Measurements from ENCODE around the gene BCKDHB. TPM values are rescaled to one million over a fixed set of nuclear protein-coding genes. Genes with fewer than 3 reads are reported as not detected.

Gene BCKDHB
- total and polyA plus RNA-seq, 5 donors from 2014 or later, result 15.2 to 28.7 (median 23.1) TPM

DNA sequence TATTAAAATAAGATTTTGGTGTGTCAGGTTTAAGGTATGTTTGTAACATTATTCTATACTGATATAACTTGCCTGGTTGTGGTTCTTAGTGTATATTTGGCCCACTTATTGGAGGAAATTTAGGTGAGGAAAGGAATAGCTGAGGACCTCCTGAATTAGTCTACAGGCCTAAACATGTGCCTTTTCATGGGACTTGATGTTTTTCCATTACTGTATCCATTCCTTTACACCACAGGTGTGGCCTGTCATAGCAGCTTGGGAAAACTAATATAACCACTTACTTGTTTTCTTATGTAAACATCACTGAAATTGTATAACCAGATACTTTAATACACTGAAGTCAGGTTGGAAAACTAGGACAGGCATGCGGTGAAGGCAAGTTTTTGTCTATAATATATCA, 27.6 kb downstream of the BCKDHB start:
- H3K36me3 Mint-ChIP-seq, result peaks cover 37% of the 10 kb centered on the region
- H3K9me3 Mint-ChIP-seq, result peaks cover 0 to 7% (median 0%) of the 10 kb centered on the region in 7 donors

DNA sequence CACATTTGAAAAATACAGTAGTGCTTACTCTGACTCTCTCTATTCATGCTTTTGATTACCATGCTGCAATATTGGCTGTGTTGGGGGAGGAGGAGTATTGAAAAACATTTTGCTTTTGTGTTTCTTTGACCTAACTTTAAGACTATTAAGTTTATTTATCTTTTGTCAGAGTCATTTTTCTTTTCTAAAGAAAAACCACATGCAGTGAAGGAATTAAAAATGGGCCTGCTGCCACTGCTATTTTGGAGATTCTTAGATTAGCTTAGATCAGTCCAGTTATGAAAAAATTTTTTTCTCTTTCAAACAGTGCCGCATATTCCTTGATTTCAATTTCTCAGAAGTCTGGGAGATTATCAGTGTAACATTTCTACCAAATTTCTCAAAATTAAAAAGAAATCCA, 36.1 kb downstream of the BCKDHB start:
- DNase-seq (no peak), ATAC-seq (ENCODE audit: low read depth in 2 of 2) (no peak)
- Mint-ChIP-seq H3K27ac (peak overlapping the region in 1 of 3 donors; percentile 32), H3K36me3 (peaks cover 28% of the 10 kb centered on the region), H3K9me3 (peaks cover 0 to 4% (median 0%) of the 10 kb centered on the region in 7 donors), H3K27me3 (no peaks in the 10 kb centered on the region), H3K4me3 (no peak overlapping the region), H3K4me1 (peaks cover 0 to 8% (median 0%) of the 10 kb centered on the region in 4 donors)
- Histone ChIP-seq H3K27ac (ENCODE audit: insufficient read depth, low read length, poor library complexity, severe bottlenecking) (no peak overlapping the region), H3K36me3 (ENCODE audit: control insufficient read depth, insufficient read depth, low read length) (no peaks in the 10 kb centered on the region), H3K4me3 (ENCODE audit: low read depth, low read length) (no peak overlapping the region), H3K4me1 (ENCODE audit: control insufficient read depth, insufficient read depth, low read length, poor library complexity, severe bottlenecking) (no peaks in the 10 kb centered on the region), H3K27me3 (ENCODE audit: control insufficient read depth, insufficient read depth, low read length) (no peaks in the 10 kb centered on the region), H3K9me3 (ENCODE audit: control insufficient read depth in 2 of 2, low read length in 2 of 2) (no peaks in the 10 kb centered on the region)

More for the DNA sequence above, 27.6 kb downstream of the BCKDHB start:
- Histone ChIP-seq H3K36me3 (ENCODE audit: control insufficient read depth, insufficient read depth, low read length) (peaks cover 18% of the 10 kb centered on the region), H3K4me1 (ENCODE audit: control insufficient read depth, insufficient read depth, low read length, poor library complexity, severe bottlenecking) (no peaks in the 10 kb centered on the region), H3K27ac (ENCODE audit: insufficient read depth, low read length, poor library complexity, severe bottlenecking) (no peak overlapping the region), H3K9me3 (ENCODE audit: control insufficient read depth in 2 of 2, low read length in 2 of 2) (no peaks in the 10 kb centered on the region), H3K4me3 (ENCODE audit: low read depth, low read length) (no peak overlapping the region), H3K27me3 (ENCODE audit: control insufficient read depth, insufficient read depth, low read length) (no peaks in the 10 kb centered on the region)
- Mint-ChIP-seq H3K4me1 (no peaks in the 10 kb centered on the region), H3K4me3 (no peak overlapping the region), H3K27ac (peak overlapping the region in 1 of 3 donors; percentile 32), H3K27me3 (no peaks in the 10 kb centered on the region)
- ATAC-seq (ENCODE audit: low read depth in 2 of 2) (no peak), DNase-seq (no peak)

DNA sequence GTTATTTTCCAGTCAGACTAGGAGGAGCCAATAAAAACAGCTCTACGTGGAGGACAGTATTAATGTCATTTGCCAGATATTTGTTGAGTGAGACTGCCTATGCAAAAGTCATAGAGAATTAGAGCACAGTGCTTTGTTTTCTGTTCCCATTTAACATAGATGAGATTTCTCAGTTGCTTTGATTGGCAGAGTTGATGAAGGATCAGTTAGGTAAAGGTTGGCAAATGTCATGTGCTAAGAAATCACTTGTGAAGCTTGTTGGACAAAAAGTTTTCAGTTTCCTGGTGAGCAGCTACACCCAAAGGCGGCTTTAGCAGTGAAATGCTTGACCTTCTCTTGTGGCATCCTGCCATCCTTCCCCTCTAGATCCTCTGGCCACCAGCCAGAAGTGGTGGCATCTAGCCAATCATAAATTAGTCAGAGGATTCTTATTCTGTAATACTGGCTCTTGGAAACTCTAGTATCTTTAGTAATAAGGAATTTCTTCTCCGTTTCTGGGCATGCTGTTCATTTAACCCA, 37.0 kb downstream of the BCKDHB start:
- Mint-ChIP-seq H3K4me1 (peaks cover 0 to 8% (median 0%) of the 10 kb centered on the region in 4 donors), H3K9me3 (peaks cover 0 to 1% (median 0%) of the 10 kb centered on the region in 7 donors), H3K27ac (no peak overlapping the region), H3K27me3 (no peaks in the 10 kb centered on the region), H3K36me3 (peaks cover 33% of the 10 kb centered on the region), H3K4me3 (no peak overlapping the region)
- no peak overlapping the region for H3K4me3 ChIP-seq (ENCODE audit: low read depth, low read length)
- no peaks in the 10 kb centered on the region for H3K36me3 ChIP-seq (ENCODE audit: control insufficient read depth, insufficient read depth, low read length)
- no peaks in the 10 kb centered on the region for H3K9me3 ChIP-seq (ENCODE audit: control insufficient read depth in 2 of 2, low read length in 2 of 2)
- no peaks in the 10 kb centered on the region for H3K4me1 ChIP-seq (ENCODE audit: control insufficient read depth, insufficient read depth, low read length, poor library complexity, severe bottlenecking)
- DNase-seq, result no peak
- ATAC-seq (ENCODE audit: low read depth in 2 of 2), result no peak
- H3K27ac ChIP-seq (ENCODE audit: insufficient read depth, low read length, poor library complexity, severe bottlenecking), result no peak overlapping the region
- H3K27me3 ChIP-seq (ENCODE audit: control insufficient read depth, insufficient read depth, low read length), result no peaks in the 10 kb centered on the region

DNA sequence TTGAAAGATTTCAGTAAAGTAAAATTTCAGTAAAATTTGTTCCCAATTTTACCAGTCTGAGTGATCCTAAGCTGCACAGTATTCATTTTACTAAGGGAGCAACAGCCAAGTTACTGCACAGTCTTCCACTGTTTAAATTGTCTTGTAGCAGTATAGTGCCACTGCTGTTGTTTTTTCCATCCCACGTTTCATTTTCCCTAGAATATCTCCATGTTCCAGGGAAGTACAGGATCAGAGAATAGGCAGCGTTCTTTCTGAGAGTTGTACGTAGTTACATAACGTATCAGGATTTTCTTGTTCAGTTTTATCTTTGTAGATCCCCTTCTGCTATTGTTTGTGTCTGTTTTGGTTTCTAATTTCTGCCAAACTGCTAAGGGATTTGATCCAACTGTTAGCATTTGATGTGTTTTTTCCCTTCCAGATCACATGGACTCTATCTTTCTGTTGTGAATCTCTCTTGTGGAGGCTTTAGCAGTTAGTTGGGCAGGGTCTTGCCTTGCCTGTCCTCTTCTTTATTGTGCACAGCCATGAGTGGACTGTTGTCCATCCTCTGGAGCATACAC, 38.4 kb downstream of the BCKDHB start:
- no peak overlapping the region for H3K4me3 Mint-ChIP-seq
- Histone ChIP-seq H3K36me3 (ENCODE audit: control insufficient read depth, insufficient read depth, low read length) (no peaks in the 10 kb centered on the region), H3K27me3 (ENCODE audit: control insufficient read depth, insufficient read depth, low read length) (no peaks in the 10 kb centered on the region), H3K27ac (ENCODE audit: insufficient read depth, low read length, poor library complexity, severe bottlenecking) (no peak overlapping the region), H3K4me1 (ENCODE audit: control insufficient read depth, insufficient read depth, low read length, poor library complexity, severe bottlenecking) (no peaks in the 10 kb centered on the region), H3K4me3 (ENCODE audit: low read depth, low read length) (no peak overlapping the region), H3K9me3 (ENCODE audit: control insufficient read depth in 2 of 2, low read length in 2 of 2) (no peaks in the 10 kb centered on the region)
- no peaks in the 10 kb centered on the region for H3K27me3 Mint-ChIP-seq
- DNase-seq (no peak), ATAC-seq (ENCODE audit: low read depth in 2 of 2) (no peak)
- H3K36me3 Mint-ChIP-seq, result peaks cover 34% of the 10 kb centered on the region
- peaks cover 0 to 3% (median 0%) of the 10 kb centered on the region in 7 donors for H3K9me3 Mint-ChIP-seq
- no peak overlapping the region for H3K27ac Mint-ChIP-seq
- H3K4me1 Mint-ChIP-seq, result peaks cover 0 to 8% (median 0%) of the 10 kb centered on the region in 4 donors

DNA sequence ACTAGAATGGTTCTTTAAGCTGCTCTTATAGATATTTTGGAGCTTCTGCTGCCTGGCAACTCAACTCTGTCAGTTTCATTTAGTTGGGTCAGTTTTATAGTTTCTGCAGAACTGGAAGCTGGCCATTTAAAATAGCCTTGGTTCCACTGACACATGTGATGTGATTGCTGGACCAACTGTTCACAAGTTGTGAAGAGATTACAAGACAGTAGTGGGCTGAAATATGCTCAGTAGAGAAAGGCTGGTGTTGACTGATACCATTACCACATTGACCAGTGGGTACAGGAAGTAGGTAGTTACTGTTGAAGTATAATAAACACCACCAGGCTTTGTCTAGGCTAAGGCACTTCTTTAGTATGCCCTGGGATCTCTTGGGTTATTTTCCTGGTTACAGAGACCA, 39.0 kb downstream of the BCKDHB start:
- ATAC-seq (ENCODE audit: low read depth in 2 of 2) (no peak), DNase-seq (no peak)
- H3K9me3 ChIP-seq (ENCODE audit: control insufficient read depth in 2 of 2, low read length in 2 of 2), result no peaks in the 10 kb centered on the region
- Mint-ChIP-seq H3K4me1 (peaks cover 0 to 8% (median 0%) of the 10 kb centered on the region in 4 donors), H3K36me3 (peaks cover 29% of the 10 kb centered on the region), H3K9me3 (peaks cover 0 to 4% (median 0%) of the 10 kb centered on the region in 7 donors), H3K27me3 (no peaks in the 10 kb centered on the region), H3K4me3 (no peak overlapping the region), H3K27ac (no peak overlapping the region)
- H3K4me3 ChIP-seq (ENCODE audit: low read depth, low read length), result no peak overlapping the region
- H3K36me3 ChIP-seq (ENCODE audit: control insufficient read depth, insufficient read depth, low read length), result no peaks in the 10 kb centered on the region
- no peak overlapping the region for H3K27ac ChIP-seq (ENCODE audit: insufficient read depth, low read length, poor library complexity, severe bottlenecking)
- no peaks in the 10 kb centered on the region for H3K27me3 ChIP-seq (ENCODE audit: control insufficient read depth, insufficient read depth, low read length)
- no peaks in the 10 kb centered on the region for H3K4me1 ChIP-seq (ENCODE audit: control insufficient read depth, insufficient read depth, low read length, poor library complexity, severe bottlenecking)

DNA sequence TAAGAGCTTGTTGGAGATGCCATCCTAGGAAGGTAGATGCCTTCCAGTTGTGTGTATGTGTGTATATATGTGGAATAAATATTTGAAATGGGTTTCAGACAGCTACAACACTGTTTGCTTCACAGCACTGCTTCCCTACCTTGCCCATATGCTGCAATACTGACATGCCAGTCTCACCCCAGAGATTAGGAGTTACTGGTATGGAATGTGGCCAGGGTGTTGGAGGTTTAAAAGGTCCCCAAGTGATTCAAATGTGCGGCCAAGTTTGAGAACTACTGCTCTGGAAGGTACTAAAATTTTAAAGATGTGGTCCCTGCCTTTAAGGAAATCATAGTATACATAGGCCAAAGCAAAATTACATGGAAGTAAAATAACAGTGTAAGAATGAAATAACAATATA, 39.5 kb downstream of the BCKDHB start:
- Mint-ChIP-seq H3K4me3 (no peak overlapping the region), H3K27ac (no peak overlapping the region)

DNA sequence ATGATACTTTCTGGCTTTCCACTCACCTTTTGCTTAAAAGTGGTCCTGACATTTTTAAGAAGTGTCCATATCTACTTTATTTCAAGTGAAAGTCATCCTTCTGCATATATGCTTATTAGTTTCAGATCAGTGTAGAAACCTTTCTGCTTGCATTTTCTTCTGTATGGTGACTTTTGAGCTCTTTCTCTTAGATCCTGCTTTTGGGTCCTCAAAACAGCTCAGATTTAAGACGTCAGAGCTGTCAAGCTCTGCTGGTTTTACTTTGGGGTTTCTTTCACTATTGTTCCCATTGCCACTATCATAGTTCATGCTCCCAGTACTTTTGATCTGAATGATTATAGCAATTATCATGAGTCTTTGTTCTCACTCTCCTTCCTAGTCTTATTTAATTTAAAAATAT, 41.7 kb downstream of the BCKDHB start:
- H3K27ac ChIP-seq (ENCODE audit: insufficient read depth, low read length, poor library complexity, severe bottlenecking), result no peak overlapping the region
- no peaks in the 10 kb centered on the region for H3K4me1 ChIP-seq (ENCODE audit: control insufficient read depth, insufficient read depth, low read length, poor library complexity, severe bottlenecking)
- Mint-ChIP-seq H3K4me1 (peaks cover 0 to 10% (median 0%) of the 10 kb centered on the region in 4 donors), H3K4me3 (no peak overlapping the region), H3K27ac (no peak overlapping the region), H3K36me3 (peaks cover 37% of the 10 kb centered on the region), H3K9me3 (peaks cover 0 to 4% (median 0%) of the 10 kb centered on the region in 7 donors), H3K27me3 (no peaks in the 10 kb centered on the region)
- DNase-seq, result no peak
- ATAC-seq (ENCODE audit: low read depth in 2 of 2), result no peak
- no peaks in the 10 kb centered on the region for H3K27me3 ChIP-seq (ENCODE audit: control insufficient read depth, insufficient read depth, low read length)
- no peak overlapping the region for H3K4me3 ChIP-seq (ENCODE audit: low read depth, low read length)
- no peaks in the 10 kb centered on the region for H3K36me3 ChIP-seq (ENCODE audit: control insufficient read depth, insufficient read depth, low read length)
- H3K9me3 ChIP-seq (ENCODE audit: control insufficient read depth in 2 of 2, low read length in 2 of 2), result no peaks in the 10 kb centered on the region

More for the DNA sequence above, 39.5 kb downstream of the BCKDHB start:
- Mint-ChIP-seq H3K36me3 (peaks cover 29% of the 10 kb centered on the region), H3K27me3 (no peaks in the 10 kb centered on the region), H3K9me3 (peaks cover 0 to 4% (median 0%) of the 10 kb centered on the region in 7 donors), H3K4me1 (peaks cover 0 to 8% (median 0%) of the 10 kb centered on the region in 4 donors)
- no peaks in the 10 kb centered on the region for H3K4me1 ChIP-seq (ENCODE audit: control insufficient read depth, insufficient read depth, low read length, poor library complexity, severe bottlenecking)
- ATAC-seq (ENCODE audit: low read depth in 2 of 2) (no peak), DNase-seq (no peak)
- no peaks in the 10 kb centered on the region for H3K27me3 ChIP-seq (ENCODE audit: control insufficient read depth, insufficient read depth, low read length)
- H3K9me3 ChIP-seq (ENCODE audit: control insufficient read depth in 2 of 2, low read length in 2 of 2), result no peaks in the 10 kb centered on the region
- H3K27ac ChIP-seq (ENCODE audit: insufficient read depth, low read length, poor library complexity, severe bottlenecking), result no peak overlapping the region
- H3K36me3 ChIP-seq (ENCODE audit: control insufficient read depth, insufficient read depth, low read length), result no peaks in the 10 kb centered on the region
- H3K4me3 ChIP-seq (ENCODE audit: low read depth, low read length), result no peak overlapping the region

DNA sequence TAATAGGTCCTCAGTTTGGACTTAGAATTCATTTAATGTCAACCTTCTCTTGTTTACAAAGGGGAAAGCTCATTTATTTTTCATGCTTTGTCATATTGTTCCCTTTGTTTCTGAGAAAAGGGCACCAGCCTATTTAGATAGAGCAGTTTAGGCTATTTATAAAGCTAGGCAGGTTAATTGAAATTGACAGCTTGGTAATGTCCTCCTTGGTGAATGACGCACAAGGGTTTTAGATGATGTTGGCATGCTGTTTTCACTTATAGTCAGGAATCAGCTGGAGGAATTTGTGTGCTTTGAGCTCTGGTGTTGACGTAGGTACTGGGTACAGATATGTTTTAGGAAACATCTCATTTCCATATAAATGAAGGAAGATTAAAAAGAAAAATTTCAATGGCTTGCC, 45.2 kb downstream of the BCKDHB start:
- Histone ChIP-seq H3K27ac (ENCODE audit: insufficient read depth, low read length, poor library complexity, severe bottlenecking) (no peak overlapping the region), H3K4me3 (ENCODE audit: low read depth, low read length) (no peak overlapping the region), H3K36me3 (ENCODE audit: control insufficient read depth, insufficient read depth, low read length) (no peaks in the 10 kb centered on the region), H3K27me3 (ENCODE audit: control insufficient read depth, insufficient read depth, low read length) (no peaks in the 10 kb centered on the region), H3K9me3 (ENCODE audit: control insufficient read depth in 2 of 2, low read length in 2 of 2) (no peaks in the 10 kb centered on the region), H3K4me1 (ENCODE audit: control insufficient read depth, insufficient read depth, low read length, poor library complexity, severe bottlenecking) (no peaks in the 10 kb centered on the region)
- ATAC-seq (ENCODE audit: low read depth in 2 of 2) (no peak), DNase-seq (no peak)
- peaks cover 0 to 3% (median 0%) of the 10 kb centered on the region in 4 donors for H3K4me1 Mint-ChIP-seq
- no peak overlapping the region for H3K4me3 Mint-ChIP-seq
- peaks cover 29% of the 10 kb centered on the region for H3K36me3 Mint-ChIP-seq
- peak overlapping the region in 1 of 3 donors; percentile 45 for H3K27ac Mint-ChIP-seq
- no peaks in the 10 kb centered on the region for H3K27me3 Mint-ChIP-seq
- H3K9me3 Mint-ChIP-seq, result peaks cover 0 to 4% (median 0%) of the 10 kb centered on the region in 7 donors

Measured in CD4-positive, CD25-positive, alpha-beta regulatory T cell (primary cell).